GDM1 (cell line): ENCODE results near the gene DNAJB11.
"Not testable (repeated sequence)": the region's sequence is repeated elsewhere in the genome, so short reads cannot be mapped to it uniquely, and the experiment has no call there.

Experiments used
- DNase-seq: peaks from one replicate; lab custom pipeline; 2025; lab: John Stamatoyannopoulos, UW

DNAJB11 gene

DNA sequence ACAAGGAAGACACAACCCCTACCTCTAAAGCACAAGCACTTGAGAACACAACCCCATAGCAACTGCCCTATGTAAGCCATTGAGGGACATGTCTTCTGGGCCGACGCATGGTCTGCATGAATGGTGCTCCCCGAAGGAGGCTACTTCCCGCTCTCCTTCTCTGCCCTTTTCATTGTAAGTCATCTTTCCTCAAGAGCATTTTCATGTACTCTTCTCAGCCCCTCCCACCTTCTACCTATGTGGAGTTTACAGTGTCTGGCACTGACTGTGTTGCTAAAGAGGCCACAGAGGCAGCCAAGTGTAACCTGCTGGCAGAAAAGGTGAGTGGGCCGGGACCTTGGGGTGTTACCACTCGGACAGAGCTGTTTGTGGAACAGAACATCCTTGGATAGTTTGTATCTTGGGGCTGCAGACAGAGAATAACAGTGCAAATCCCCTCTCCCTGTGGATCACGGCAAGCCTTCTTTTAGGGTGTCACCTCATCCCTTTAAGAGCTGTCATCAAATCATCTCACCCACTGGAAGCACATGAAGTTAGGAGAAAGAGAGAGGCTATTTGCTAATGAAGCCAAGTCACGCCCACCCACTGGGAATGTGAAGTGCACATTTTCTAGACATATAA is 47.9 kb downstream of the DNAJB11 start:
- no peak for DNase-seq

DNA sequence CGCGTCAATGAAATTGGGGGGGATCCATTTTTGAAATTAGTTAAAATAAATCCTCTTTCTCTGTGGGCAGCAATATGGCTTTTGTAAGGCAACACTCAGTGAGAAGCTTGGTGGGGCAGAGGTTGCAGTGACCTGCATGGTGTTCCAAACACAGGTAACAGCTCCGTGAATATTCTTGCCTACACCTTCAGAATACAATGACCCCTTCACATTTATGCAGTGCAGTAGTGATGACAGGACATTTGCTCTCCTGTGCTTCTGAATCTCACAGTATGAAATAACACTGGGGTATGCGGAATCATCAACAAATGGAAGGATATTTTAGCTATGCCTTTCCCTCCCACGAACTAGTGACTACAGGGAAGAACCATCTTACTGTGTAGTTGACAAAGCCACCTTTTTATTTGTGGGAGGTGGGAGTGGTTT is 49.3 kb downstream of the DNAJB11 start:
- DNase-seq = no peak

DNA sequence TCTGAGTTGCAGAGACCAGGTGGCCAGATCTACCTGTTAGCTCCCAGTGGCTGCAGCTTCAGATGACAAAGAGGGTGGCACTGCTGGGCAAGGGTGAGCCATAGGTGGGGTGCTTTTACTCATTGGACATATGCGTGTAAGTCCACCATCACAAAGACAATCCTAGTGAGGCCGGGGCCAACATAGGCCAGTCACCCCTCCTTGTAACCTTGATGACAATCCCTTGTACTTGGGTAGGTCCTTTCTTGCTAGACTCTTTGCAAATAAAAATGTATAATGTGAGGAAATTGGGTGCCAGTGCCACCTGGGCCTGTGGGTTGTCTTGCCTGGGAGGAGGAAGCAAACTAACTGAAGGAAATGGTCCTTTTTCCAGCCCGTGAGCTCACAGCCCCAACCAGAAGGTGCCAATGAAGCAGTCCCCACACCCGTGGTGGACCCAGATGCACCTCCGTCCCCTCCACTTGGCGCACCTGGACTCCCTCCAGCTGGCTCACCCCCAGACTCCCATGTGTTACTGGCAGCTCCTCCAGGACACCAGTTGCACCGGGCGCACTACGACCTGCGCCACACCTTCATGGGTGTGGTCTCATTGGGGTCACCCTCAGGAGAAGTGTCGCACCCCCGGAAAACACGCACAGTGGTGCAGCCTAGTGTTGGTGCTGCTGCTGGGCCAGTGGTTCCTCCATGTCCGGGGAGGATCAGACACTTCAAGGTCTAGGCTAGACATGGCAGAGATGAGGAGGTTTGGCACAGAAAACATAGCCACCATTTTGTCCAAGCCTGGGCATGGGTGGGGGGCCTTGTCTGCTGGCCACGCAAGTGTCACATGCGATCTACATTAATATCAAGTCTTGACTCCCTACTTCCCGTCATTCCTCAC is 49.9 kb downstream of the DNAJB11 start:
- no peak for DNase-seq

DNA sequence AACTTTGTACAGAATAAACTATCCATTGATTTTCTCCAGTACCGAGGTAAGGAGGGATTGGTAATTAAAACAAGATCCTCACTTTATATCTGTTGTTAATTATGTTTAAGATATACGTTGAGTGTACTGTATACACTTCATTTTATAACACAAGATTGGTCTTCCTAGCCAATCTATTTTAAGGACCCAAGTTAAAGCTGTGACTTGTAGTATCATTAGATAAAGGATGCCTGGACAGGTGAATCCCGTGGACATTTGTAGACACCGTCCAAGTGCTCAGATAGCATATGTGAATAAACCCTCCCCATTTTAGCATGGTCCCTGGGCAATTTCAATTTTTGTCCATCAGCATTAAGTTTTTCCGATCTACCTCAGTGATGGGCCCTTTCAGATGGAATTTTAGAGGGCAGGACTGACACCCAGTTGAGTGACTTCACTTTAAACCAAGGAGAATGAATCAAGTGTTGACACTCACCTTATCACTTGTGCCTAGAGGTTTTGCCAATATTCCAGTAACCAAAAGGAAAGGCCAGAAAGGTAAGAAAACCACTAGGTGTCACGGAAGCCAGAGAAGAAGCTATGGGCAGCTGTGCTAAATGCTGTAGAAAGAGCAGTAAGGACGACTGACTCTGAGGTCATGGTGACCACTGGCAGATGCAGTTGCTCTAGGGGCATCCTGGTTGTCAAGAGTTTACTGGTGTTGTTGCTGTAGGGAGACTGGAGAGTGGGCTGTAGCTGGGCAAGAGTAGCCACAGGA is 51.6 kb downstream of the DNAJB11 start:
- no peak for DNase-seq

DNA sequence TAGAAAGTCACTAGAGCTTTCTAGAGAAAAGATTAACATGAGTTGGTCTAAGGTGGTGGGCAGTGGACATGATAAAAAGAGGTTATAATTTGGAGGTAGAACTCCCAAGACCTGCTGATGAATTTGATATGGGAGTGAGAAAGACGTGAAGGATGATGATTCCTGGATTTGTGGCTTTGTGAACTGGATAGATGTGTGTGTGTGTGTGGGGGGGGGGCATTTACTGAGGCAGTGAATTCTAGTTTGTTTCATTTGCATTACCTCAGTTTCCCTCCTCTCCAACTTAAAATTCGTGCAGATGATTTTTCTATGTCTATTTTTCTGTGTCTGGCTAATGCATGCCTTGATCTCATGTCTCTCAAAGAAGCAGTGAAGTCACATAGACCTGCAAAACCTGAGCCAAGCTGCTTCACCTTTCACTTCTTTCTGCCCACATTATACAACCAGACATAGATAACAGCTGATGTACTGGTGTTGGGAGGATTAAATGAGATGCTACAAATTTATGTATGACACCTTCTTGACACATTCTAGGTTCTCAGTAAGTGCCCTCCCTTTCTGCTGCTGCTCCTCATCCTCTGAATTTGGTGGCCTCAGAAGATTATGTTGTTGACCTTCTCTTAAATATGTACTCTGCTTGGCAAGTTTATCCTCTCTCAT is 52.3 kb downstream of the DNAJB11 start:
- no peak for DNase-seq

DNA sequence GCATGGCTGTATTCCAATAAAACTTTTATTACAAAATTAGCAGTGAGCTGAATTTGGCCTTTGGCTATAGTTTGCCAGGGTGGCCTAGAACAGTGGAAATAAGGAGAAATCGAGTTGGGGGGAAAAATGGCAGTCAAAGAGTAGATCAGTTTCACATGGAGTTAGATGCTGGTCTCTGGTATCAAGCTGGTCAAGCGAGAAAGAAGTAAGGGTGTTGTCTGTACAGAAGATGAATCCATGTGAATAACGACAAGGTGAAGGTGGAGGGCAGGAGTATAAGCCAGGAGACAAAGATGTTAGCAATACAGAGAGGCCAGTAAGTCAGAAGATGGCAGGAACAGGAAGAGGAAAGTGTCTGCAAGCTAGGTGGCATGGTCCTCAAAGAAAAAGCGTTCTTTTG is 54.1 kb downstream of the DNAJB11 start:
- DNase-seq = no peak

DNA sequence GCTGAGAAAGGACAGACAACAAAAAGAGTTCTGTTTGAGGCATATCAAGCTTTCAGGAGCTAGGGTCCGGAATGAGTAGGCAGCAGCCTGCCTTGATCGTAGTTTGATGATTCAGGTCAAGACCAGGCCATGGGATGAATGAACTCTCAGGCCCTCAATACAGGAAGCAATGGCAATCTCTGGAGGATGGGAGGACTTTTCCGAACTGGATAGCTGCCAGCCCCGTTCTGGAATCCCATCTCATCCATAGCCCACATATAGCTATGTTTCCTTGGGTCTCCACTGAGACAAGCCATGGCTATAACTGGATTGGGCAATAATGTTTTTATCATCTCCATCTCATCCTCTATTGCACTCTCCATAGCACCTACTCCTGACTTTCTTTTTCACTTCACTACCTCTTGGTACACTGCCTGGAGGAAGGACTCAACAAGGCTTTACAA is 55.1 kb downstream of the DNAJB11 start:
- no peak for DNase-seq

DNA sequence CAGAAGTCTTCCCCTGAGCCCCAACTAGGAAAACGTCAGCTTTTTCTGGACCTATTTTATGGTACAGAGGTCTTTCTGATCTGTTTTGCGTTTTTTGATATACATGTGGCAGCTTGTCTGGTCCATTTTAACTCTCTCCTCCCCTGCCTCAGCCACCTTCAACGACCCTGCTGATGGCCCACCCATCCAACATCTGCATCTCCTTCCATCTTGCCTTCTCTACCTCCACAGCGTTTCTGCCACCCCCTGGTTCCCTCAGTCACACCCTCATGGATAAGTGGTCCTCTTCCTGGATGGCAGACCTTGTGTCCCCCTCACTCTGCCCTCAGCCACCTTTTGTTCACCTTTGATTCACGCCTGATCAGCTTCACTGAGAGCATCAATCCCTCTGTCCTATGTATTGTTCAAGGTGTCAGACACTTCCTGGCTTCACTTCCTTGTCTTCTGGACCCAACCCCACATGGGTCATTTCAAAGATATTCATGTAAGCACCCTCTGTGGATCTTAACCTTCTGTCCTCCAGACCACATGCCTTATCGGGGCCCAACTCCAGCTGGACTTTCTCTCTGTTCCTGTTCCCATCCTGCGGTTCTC is 55.8 kb downstream of the DNAJB11 start:
- no peak for DNase-seq

DNA sequence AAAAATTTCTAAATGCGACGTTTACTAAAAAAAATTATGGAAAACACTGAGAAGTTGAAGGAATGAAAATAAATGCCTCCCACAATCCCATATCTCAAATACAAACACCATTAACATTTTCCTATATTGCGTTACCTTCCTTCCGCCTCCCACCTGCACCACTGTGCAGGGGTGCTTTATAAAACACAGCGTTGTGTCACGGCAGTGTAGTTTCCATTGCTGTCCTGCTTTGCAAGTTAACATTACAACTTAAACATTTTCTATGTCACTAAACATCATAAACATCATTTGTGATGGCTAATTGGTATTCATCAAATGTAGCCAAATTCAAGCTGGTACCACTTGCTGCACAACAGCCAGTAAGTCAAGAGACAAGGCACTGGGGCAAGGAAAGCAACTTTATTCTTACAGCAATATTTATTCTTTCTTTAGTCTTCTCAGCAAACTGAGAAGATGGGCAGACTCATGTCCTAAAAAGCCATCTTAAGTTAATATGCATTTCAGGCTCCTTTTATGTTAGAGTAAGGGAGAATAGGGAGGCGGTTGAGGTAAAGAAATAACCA is 57.4 kb downstream of the DNAJB11 start:
- DNase-seq = no peak

DNA sequence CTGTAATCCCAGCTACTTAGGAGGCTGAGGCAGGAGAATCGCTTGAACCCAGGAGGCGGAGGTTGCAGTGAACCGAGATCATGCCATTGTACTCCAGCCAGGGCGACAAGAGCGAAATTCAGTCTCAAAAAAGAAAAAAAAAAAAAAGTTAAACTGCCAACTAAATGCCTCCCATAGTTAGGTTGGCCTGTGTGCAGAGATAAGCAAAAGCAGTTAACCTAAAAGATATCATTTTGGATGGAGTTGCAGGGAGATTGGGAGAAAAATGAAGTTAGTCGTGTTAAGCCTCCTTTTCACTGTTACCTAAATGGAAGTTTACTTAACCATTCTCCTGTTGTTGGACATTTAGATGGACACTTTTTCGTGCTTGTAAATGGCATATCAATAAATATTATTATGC is 58.2 kb downstream of the DNAJB11 start:
- DNase-seq = no peak

DNA sequence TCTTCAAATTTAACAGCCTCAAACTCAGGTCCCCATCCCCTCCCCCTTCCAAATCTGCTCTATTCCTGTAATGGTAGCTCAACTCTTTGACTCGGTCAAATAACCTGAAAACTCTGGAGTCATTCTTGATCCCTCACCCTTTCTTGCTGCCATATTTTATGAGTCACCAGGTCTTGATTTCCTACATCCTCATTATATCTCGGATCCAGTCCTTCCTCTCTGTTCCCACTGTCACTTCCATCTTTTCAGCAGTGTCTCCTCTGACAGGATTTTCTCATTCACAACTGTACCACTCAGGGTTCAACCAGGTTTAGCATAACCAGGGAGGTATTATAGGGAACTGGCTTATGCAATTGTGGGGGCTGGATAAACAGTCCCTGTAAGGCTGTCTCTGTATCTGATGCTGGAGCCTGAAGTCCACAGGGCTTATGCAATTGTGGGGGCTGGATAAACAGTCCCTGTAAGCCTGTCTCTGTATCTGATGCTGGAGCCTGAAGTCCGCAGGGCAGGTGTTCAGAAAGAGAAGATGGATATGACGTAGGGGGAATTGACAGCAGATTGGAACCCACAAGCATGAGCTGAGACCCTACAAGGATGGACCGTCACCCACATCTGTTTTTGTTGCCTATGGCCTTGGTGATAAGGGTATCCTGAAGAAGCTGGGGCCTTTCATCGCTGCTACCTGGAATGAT is 60.6 kb downstream of the DNAJB11 start:
- no peak for DNase-seq

DNA sequence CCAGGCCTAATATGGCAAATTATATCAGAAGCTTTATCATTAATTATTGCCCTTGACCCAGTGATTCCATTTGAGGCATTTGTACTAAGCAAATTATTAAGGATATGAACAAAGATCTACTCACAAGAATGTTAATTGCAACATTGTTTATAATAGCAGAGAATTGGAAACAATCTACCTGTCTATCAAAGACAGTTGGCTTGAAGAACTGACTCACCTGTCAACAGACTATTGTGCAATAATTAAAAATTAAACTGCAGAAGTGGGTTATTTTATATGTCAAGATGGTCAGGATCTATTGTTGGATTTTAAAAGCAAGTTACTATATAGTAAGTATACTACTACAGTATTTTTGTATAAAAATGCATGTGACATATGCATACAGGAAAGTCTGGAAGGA is 63.0 kb downstream of the DNAJB11 start:
- DNase-seq = no peak

DNA sequence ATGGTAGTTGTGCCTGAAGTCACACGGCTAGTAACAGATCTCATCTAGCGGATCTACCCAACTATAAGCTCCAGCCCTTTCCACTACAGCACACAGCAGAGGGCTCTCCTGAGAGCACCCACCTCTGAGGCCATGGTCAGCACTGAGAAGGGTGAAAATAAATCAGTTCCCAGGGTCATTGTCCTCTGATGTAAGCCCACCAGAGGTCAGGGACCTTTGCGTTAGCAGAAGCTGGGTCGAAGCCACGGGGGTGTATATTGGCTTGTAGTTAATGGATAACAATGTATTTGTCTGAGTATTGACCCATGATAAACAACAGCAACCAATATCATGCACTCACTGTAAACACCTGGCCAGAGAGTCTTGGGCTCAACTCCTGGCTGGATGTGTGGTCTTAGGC is 63.7 kb downstream of the DNAJB11 start:
- not testable (repeated sequence) for DNase-seq
